Measurements from ENCODE around the gene RPRD1B. TPM values are rescaled to one million over a fixed set of nuclear protein-coding genes. Genes with fewer than 3 reads are reported as not detected.

RPRD1B gene
- polyA plus RNA-seq, 1 of the 3 experiments (the other 2 are of a cell fraction) = 11.8 TPM

GRCh38 chr20:37986873-37987601 is 46.5 kb upstream of the RPRD1B start:
- 85% methylated on average over 6 of the region's 9 CpGs for WGBS (ENCODE audit: low lambda C conversion rate)
- H3K79me2 ChIP-seq (ENCODE audit: insufficient read depth) = no peaks in the 10 kb centered on the region
- ChIA-PET CTCF (interaction anchor here (0.7 to 3.7 kb wide), 11 partner anchors 11 to 423 kb away, joined by 3 to 19 read pairs (median 4); partner anchors contain the start of gene VSTM2L), POLR2A (interaction anchor here (0.8 to 2.5 kb wide), 3 partner anchors 64 to 72 kb away, joined by 3 to 12 read pairs (median 3); no protein-coding TSS in a partner anchor)
- peak; percentile 79 for DNase-seq
- H3K9ac ChIP-seq = no peak overlapping the region
- no peaks in the 10 kb centered on the region for H3F3A ChIP-seq (replicated peaks; ENCODE audit: insufficient read depth)
- no peaks in the 10 kb centered on the region for H3K9me2 ChIP-seq
- H3K4me1 ChIP-seq (ENCODE audit: control insufficient read depth in 1 of 2, insufficient read depth in 2 of 2, low read depth in 1 of 2, low read length in 1 of 2) = peaks cover 0 to 80% of the 10 kb centered on the region in 2 experiments; a peak in 2 of 4 replicates
- no peak overlapping the region for H2AFZ ChIP-seq (ENCODE audit: low read depth)
- H3K9me3 ChIP-seq = no peaks in the 10 kb centered on the region
- peak overlapping the region; percentile 53 to 99 for H3K27ac ChIP-seq (ENCODE audit: low read depth in 2 of 2, low read length in 1 of 2)
- H3K36me3 ChIP-seq (replicated peaks in 1 of 2; ENCODE audit: control insufficient read depth in 1 of 2, insufficient read depth in 2 of 2, low read length in 1 of 2) = peaks cover 13 to 24% of the 10 kb centered on the region in 2 experiments
- no peak overlapping the region for H3K4me3 ChIP-seq (ENCODE audit: low read depth in 2 of 2, low read length in 1 of 2)
- TF ChIP-seq MXI1 (IDR thresholded peaks at IDR 0.05; ENCODE audit: low read depth, low read length) (peak; percentile 58; the same call in 1 of the 2 replicates), EP300 (IDR thresholded peaks at IDR 0.05; ENCODE audit: borderline replicate concordance in 1 of 2, low read depth in 1 of 2, low read length in 1 of 2) (peak in 1 of 2 experiments; percentile 66; a peak in 2 of 4 replicates), RCOR1 (IDR thresholded peaks at IDR 0.05; ENCODE audit: low read length) (peak; percentile 73)
- TF ChIP-seq, protein P1, sequence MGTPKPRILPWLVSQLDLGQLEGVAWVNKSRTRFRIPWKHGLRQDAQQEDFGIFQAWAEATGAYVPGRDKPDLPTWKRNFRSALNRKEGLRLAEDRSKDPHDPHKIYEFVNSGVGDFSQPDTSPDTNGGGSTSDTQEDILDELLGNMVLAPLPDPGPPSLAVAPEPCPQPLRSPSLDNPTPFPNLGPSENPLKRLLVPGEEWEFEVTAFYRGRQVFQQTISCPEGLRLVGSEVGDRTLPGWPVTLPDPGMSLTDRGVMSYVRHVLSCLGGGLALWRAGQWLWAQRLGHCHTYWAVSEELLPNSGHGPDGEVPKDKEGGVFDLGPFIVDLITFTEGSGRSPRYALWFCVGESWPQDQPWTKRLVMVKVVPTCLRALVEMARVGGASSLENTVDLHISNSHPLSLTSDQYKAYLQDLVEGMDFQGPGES (IDR thresholded peaks at IDR 0.05; ENCODE audit: low read depth, low read length) = no peak
- no peaks in the 10 kb centered on the region for H3K27me3 ChIP-seq (ENCODE audit: insufficient read depth)
- H3K4me2 ChIP-seq = no peak overlapping the region
- H4K20me1 ChIP-seq (ENCODE audit: insufficient read depth) = no peaks in the 10 kb centered on the region

- Histone ChIP-seq H3F3A (replicated peaks; ENCODE audit: insufficient read depth) (no peaks in the 10 kb centered on the region), H4K20me1 (ENCODE audit: insufficient read depth) (no peaks in the 10 kb centered on the region), H3K27ac (ENCODE audit: low read depth in 2 of 2, low read length in 1 of 2) (peak overlapping the region; percentile 53 to 99), H3K4me1 (ENCODE audit: control insufficient read depth in 1 of 2, insufficient read depth in 2 of 2, low read depth in 1 of 2, low read length in 1 of 2) (peaks cover 0 to 87% of the 10 kb centered on the region in 2 experiments; a peak in 2 of 4 replicates), H2AFZ (ENCODE audit: low read depth) (no peak overlapping the region), H3K9me2 (no peaks in the 10 kb centered on the region), H3K9me3 (no peaks in the 10 kb centered on the region), H3K36me3 (replicated peaks in 1 of 2; ENCODE audit: control insufficient read depth in 1 of 2, insufficient read depth in 2 of 2, low read length in 1 of 2) (peaks cover 11 to 24% of the 10 kb centered on the region in 2 experiments), H3K9ac (no peak overlapping the region), H3K4me3 (ENCODE audit: low read depth in 2 of 2, low read length in 1 of 2) (no peak overlapping the region; a peak in 1 of 4 replicates), H3K79me2 (ENCODE audit: insufficient read depth) (no peaks in the 10 kb centered on the region), H3K27me3 (ENCODE audit: insufficient read depth) (no peaks in the 10 kb centered on the region), H3K4me2 (no peak overlapping the region)
- ChIA-PET CTCF (interaction anchor here (0.6 to 5.3 kb wide), 16 partner anchors 10 to 424 kb away, joined by 3 to 30 read pairs (median 4); partner anchors contain the start of gene VSTM2L), POLR2A (interaction anchor here (0.8 to 2.5 kb wide), 3 partner anchors 65 to 73 kb away, joined by 3 to 12 read pairs (median 3); no protein-coding TSS in a partner anchor)
- TF ChIP-seq MEF2A (IDR thresholded peaks at IDR 0.05; ENCODE audit: borderline replicate concordance, low read depth) (no peak), CHD2 (IDR thresholded peaks at IDR 0.05; ENCODE audit: low read length, partially characterized antibody) (peak; percentile 78), POLR2AphosphoS5 (IDR thresholded peaks at IDR 0.05; ENCODE audit: low read depth, low read length) (peak; percentile 33; the same call in 1 of the 2 replicates), TEAD4 (IDR thresholded peaks at IDR 0.05; ENCODE audit: borderline replicate concordance, insufficient read depth) (0 out of 2 replicates have a peak, but pooled peaks have one; percentile 47), GATA2 (CRISPR knock-in tag; IDR thresholded peaks at IDR 0.05) (peak; percentile 98), FOXJ3 (CRISPR knock-in tag; IDR thresholded peaks at IDR 0.05) (peak; percentile 89), YY1 (IDR thresholded peaks at IDR 0.05; ENCODE audit: low read depth) (no peak), TAF1 (IDR thresholded peaks at IDR 0.05; ENCODE audit: borderline replicate concordance, low read depth, low read length) (no peak), TCF12 (IDR thresholded peaks at IDR 0.05) (peak; percentile 72), EP300 (IDR thresholded peaks at IDR 0.05; ENCODE audit: borderline replicate concordance in 1 of 2, low read depth in 1 of 2, low read length in 1 of 2) (peak in 1 of 2 experiments; percentile 81; a peak in 2 of 4 replicates), MXI1 (IDR thresholded peaks at IDR 0.05; ENCODE audit: low read depth, low read length) (peak; percentile 79; the same call in 1 of the 2 replicates), RCOR1 (IDR thresholded peaks at IDR 0.05; ENCODE audit: low read length) (peak; percentile 91), MAX (IDR thresholded peaks at IDR 0.05; ENCODE audit: low read depth) (no peak), JUND (IDR thresholded peaks at IDR 0.05) (no peak), RAD21 (IDR thresholded peaks at IDR 0.05; ENCODE audit: low read length) (0 out of 2 replicates have a peak, but pooled peaks have one; percentile 17)
- 75% methylated on average over 10 of the region's 12 CpGs for WGBS (ENCODE audit: low lambda C conversion rate)
- peak; percentile 76 for DNase-seq
These were observed 45.8 kb upstream of the RPRD1B start for GRCh38 chr20:37987602-37988290.
